ENCODE measurements around the gene SMIM43.

SMIM43 gene

DNA sequence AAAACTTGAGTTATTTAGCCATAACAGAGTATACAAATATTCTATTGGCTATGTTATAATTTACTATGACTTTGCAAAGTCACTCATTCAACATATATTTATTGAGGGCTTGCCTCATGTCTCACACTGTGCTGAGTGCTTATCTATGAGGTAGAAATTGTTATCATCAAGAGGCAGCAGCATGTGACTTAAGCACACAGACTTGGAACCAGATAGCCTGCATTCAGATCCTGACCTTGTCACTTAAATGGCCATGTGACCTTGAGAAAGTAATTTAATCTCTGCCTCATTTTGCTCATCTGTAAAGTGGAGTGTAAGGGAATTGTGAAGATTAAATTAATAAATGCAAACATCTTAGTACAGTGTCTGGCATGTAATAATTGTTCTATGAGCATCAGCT lies 26.0 kb upstream of the SMIM43 start:
- TF ChIP-seq RAD21 (IDR thresholded peaks at IDR 0.05; ENCODE audit: low read depth) (no peak), NFIC (IDR thresholded peaks at IDR 0.05) (no peak), EGR1 (IDR thresholded peaks at IDR 0.05) (no peak), CREB1 (IDR thresholded peaks at IDR 0.05; ENCODE audit: low read depth) (no peak), TCF12 (IDR thresholded peaks at IDR 0.05; ENCODE audit: low read depth) (no peak), FOXM1 (IDR thresholded peaks at IDR 0.05; ENCODE audit: borderline replicate concordance, low read depth) (no peak), YY1 (IDR thresholded peaks at IDR 0.05; ENCODE audit: low read depth) (no peak), TEAD4 (IDR thresholded peaks at IDR 0.05) (no peak), EP300 (IDR thresholded peaks at IDR 0.05; ENCODE audit: borderline replicate concordance) (no peak), ZBTB7A (IDR thresholded peaks at IDR 0.05; ENCODE audit: low read depth) (no peak), CEBPB (IDR thresholded peaks at IDR 0.05) (no peak), TAF1 (IDR thresholded peaks at IDR 0.05; ENCODE audit: low read depth) (no peak)
- TF ChIP-seq, protein P1, sequence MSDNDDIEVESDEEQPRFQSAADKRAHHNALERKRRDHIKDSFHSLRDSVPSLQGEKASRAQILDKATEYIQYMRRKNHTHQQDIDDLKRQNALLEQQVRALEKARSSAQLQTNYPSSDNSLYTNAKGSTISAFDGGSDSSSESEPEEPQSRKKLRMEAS (IDR thresholded peaks at IDR 0.05): no peak
- TF ChIP-seq, protein P2, sequence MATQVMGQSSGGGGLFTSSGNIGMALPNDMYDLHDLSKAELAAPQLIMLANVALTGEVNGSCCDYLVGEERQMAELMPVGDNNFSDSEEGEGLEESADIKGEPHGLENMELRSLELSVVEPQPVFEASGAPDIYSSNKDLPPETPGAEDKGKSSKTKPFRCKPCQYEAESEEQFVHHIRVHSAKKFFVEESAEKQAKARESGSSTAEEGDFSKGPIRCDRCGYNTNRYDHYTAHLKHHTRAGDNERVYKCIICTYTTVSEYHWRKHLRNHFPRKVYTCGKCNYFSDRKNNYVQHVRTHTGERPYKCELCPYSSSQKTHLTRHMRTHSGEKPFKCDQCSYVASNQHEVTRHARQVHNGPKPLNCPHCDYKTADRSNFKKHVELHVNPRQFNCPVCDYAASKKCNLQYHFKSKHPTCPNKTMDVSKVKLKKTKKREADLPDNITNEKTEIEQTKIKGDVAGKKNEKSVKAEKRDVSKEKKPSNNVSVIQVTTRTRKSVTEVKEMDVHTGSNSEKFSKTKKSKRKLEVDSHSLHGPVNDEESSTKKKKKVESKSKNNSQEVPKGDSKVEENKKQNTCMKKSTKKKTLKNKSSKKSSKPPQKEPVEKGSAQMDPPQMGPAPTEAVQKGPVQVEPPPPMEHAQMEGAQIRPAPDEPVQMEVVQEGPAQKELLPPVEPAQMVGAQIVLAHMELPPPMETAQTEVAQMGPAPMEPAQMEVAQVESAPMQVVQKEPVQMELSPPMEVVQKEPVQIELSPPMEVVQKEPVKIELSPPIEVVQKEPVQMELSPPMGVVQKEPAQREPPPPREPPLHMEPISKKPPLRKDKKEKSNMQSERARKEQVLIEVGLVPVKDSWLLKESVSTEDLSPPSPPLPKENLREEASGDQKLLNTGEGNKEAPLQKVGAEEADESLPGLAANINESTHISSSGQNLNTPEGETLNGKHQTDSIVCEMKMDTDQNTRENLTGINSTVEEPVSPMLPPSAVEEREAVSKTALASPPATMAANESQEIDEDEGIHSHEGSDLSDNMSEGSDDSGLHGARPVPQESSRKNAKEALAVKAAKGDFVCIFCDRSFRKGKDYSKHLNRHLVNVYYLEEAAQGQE (IDR thresholded peaks at IDR 0.05; ENCODE audit: low read depth): no peak
- TF ChIP-seq, protein P3, sequence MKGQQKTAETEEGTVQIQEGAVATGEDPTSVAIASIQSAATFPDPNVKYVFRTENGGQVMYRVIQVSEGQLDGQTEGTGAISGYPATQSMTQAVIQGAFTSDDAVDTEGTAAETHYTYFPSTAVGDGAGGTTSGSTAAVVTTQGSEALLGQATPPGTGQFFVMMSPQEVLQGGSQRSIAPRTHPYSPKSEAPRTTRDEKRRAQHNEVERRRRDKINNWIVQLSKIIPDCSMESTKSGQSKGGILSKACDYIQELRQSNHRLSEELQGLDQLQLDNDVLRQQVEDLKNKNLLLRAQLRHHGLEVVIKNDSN (IDR thresholded peaks at IDR 0.05): no peak

DNA sequence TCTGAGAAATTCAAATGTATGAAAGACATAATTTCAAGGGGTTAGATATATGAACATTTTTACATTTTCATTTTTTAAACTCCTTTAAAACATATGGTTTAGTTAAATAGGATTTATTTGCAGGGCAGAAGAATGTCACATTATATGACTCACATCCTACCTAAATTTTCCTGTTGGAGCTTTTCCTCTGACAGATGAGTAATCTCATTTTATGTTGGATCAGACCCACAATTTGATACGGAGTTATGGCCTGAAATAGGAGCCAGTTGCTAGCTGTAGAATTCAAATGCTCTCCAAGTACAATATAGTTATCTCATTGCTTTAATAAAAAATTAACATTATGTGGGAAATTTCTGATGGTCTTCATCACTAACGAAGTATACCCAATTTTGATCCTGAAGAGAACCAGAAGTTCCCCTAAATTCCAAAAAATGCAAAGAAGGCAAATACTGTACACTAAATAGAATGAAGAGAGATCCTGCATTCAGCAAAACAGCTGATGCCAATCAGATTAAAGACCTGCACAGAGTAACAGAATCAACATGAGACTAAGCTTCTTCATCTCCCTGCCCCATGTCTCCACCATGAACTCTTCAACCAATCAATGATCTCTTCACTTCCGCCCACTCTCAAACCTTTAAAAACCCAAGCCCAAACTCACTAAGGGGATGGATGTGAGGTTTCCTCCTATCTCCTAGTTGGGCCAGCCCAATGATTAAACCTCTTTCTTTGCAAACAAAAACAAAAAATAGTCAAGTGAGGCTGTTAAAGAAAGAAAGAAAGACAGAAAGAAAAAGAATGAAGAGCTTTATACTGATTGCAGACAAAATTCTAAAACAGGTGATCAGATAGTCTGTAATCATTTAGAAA lies 25.2 kb upstream of the SMIM43 start:
- TF ChIP-seq NFIC (IDR thresholded peaks at IDR 0.05) (no peak), TAF1 (IDR thresholded peaks at IDR 0.05; ENCODE audit: low read depth) (no peak), RAD21 (IDR thresholded peaks at IDR 0.05; ENCODE audit: low read depth) (no peak)
- TF ChIP-seq, protein P3 (IDR thresholded peaks at IDR 0.05): no peak

DNA sequence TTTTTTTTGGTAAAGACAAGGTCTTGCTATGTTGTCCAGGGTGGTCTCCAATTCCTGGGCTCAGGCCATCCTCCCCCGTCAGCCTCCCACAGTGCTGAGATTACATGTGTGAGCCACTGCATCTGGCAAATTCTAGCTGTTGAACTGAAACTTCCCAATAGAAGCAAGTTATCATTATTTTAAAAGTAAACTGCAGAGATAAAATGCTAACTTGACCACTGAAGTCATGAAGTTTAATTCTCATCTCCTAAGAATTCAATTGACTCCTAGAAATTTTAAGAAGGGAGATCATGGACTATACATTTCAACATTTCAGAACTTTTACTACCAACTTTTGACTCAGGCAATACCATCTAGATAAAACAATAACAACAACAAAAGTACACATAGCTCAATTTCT lies 24.5 kb upstream of the SMIM43 start:
- no peak for TF ChIP-seq CREB1 (IDR thresholded peaks at IDR 0.05; ENCODE audit: low read depth)
- TF ChIP-seq TCF12 (IDR thresholded peaks at IDR 0.05; ENCODE audit: low read depth): no peak
- no peak for TF ChIP-seq TEAD4 (IDR thresholded peaks at IDR 0.05)

DNA sequence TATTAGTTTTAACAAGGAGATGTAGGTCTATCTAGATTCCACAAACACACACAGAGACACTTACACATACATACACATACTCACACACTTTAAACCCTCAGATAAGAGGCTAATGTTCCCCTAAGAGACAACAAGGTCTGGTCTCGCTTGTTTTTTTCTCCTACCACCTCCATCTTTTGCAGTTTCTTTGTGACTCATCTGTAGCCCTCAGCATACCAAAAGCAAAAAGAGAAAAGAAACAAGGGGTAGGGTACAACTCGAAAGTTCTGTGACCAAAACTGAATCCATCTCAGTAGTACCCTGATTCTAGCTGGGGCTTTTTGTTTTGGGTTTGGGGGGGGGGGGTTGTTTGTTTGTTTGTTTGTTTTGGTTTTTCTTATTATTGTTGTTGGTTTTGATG lies 23.9 kb upstream of the SMIM43 start:
- TF ChIP-seq CEBPB (IDR thresholded peaks at IDR 0.05) (no peak), RAD21 (IDR thresholded peaks at IDR 0.05; ENCODE audit: low read depth) (no peak), EGR1 (IDR thresholded peaks at IDR 0.05) (no peak), TCF12 (IDR thresholded peaks at IDR 0.05; ENCODE audit: low read depth) (no peak), CREB1 (IDR thresholded peaks at IDR 0.05; ENCODE audit: low read depth) (no peak), YY1 (IDR thresholded peaks at IDR 0.05; ENCODE audit: low read depth) (no peak), TAF1 (IDR thresholded peaks at IDR 0.05; ENCODE audit: low read depth) (no peak)
- TF ChIP-seq, protein P2 (IDR thresholded peaks at IDR 0.05; ENCODE audit: low read depth): no peak
- TF ChIP-seq, protein P3 (IDR thresholded peaks at IDR 0.05): no peak
- TF ChIP-seq, protein P1 (IDR thresholded peaks at IDR 0.05): no peak

DNA sequence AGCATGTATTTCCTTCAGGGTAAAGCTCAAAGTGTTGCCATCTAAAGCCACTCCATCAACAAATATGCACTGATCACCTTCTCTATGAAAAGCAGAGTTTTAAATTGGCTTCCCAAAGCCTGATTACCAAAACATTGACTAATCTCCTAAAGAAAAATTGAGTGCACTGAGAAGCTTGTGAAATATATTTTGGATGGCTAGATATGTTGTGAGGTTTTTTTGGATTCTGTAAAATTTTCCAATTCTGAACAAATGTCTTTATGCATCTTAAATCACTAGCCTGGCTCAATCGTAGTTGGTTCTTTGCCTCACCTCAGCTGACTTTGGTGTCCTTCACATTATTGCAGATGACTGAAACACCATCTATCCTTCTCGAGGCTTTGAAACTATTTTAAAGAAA lies 21.3 kb upstream of the SMIM43 start:
- TF ChIP-seq CREB1 (IDR thresholded peaks at IDR 0.05; ENCODE audit: low read depth) (no peak), TEAD4 (IDR thresholded peaks at IDR 0.05) (no peak), ZBTB7A (IDR thresholded peaks at IDR 0.05; ENCODE audit: low read depth) (no peak), RAD21 (IDR thresholded peaks at IDR 0.05; ENCODE audit: low read depth) (no peak)
- TF ChIP-seq, protein P2 (IDR thresholded peaks at IDR 0.05; ENCODE audit: low read depth): no peak
- TF ChIP-seq, protein P1 (IDR thresholded peaks at IDR 0.05): no peak
